MM.1S (cell line): ENCODE data around the gene EMX1.
A peak's percentile ranks its signal among the peaks of the same experiment; 100 is the strongest.

Source experiments
- DNase-seq: peaks from one replicate; pipeline ENCODE4 v3.0.0-alpha.2; 2015
- H2AFZ ChIP-seq: fragments of 300-600 bp; sonication (generic); 2 replicates; pipeline ENCODE4 v1.6.0; 2016; ENCODE audit warnings: antibody characterized with exemption, low read length
- H3F3A ChIP-seq: fragments of 300-600 bp; sonication (generic); 2 replicates; pipeline ENCODE4 v1.6.1; 2016; ENCODE audit warnings: mild to moderate bottlenecking, antibody characterized with exemption, low read length, moderate library complexity, mixed read lengths; ENCODE audit not compliant: insufficient read depth
- H3K27ac ChIP-seq: fragments of 300-600 bp; sonication (generic); 2 replicates; pipeline ENCODE4 v1.5.1; 2016; ENCODE audit warnings: mild to moderate bottlenecking, low read length
- H3K27me3 ChIP-seq: fragments of 300-600 bp; sonication (generic); replicated peaks from 2 replicates; pipeline ENCODE4 v1.6.0; 2016; ENCODE audit warnings: low read length; ENCODE audit not compliant: insufficient read depth
- H3K36me3 ChIP-seq: fragments of 300-600 bp; sonication (generic); replicated peaks from 2 replicates; pipeline ENCODE4 v1.6.1; 2016; ENCODE audit warnings: mild to moderate bottlenecking, low read length, mixed read lengths; ENCODE audit not compliant: insufficient read depth
- H3K4me1 ChIP-seq: fragments of 300-600 bp; sonication (generic); 2 replicates; pipeline ENCODE4 v1.6.1; 2016; ENCODE audit warnings: low read length, mixed read lengths
- H3K4me2 ChIP-seq: fragments of 300-600 bp; sonication (generic); 2 replicates; pipeline ENCODE4 v1.6.0; 2016; ENCODE audit warnings: low read depth, low read length
- H3K4me3 ChIP-seq: fragments of 300-600 bp; sonication (generic); 2 replicates; pipeline ENCODE4 v1.5.1; 2016; ENCODE audit warnings: low read length, mixed read lengths
- H3K79me2 ChIP-seq: fragments of 300-600 bp; sonication (generic); 2 replicates; pipeline ENCODE4 v1.6.1; 2016; ENCODE audit warnings: mixed run types, low read length, mixed read lengths
- H3K9ac ChIP-seq: fragments of 300-600 bp; sonication (generic); 2 replicates; pipeline ENCODE4 v1.6.1; 2016; ENCODE audit warnings: low read length, mixed read lengths
- H3K9me2 ChIP-seq: fragments of 300-600 bp; sonication (generic); replicated peaks from 2 replicates; pipeline ENCODE4 v1.6.1; 2016; ENCODE audit warnings: mild to moderate bottlenecking, low read length, mixed read lengths; ENCODE audit not compliant: insufficient read depth
- H3K9me3 ChIP-seq: fragments of 300-600 bp; sonication (generic); replicated peaks from 2 replicates; pipeline ENCODE4 v1.6.1; 2016; ENCODE audit warnings: mild to moderate bottlenecking, low read length, mixed read lengths; ENCODE audit not compliant: insufficient read depth
- H4K20me1 ChIP-seq: fragments of 300-600 bp; sonication (generic); 2 replicates; pipeline ENCODE4 v1.6.1; 2016; ENCODE audit warnings: mild to moderate bottlenecking, low read length, moderate library complexity, mixed read lengths; ENCODE audit not compliant: insufficient read depth
- CTCF ChIP-seq: fragments of 300-600 bp; sonication (generic); IDR thresholded peaks from 2 replicates; pipeline ENCODE4 v1.5.1; 2016; ENCODE audit warnings: antibody characterized with exemption, low read length, mixed read lengths
- EZH2 ChIP-seq: fragments of 300-600 bp; sonication (generic); optimal IDR thresholded peaks from 2 replicates; pipeline ENCODE3; 2017; ENCODE audit warnings: low read depth, mild to moderate bottlenecking, antibody characterized with exemption, low read length, mixed read lengths
- EZH2phosphoT487 ChIP-seq: fragments of 300-600 bp; sonication (generic); IDR thresholded peaks from 2 replicates; pipeline ENCODE4 v1.6.1; 2018; ENCODE audit warnings: antibody characterized with exemption, low read length

The EMX1 gene

GRCh38 chr2:72934683-72935610, 17.6 kb downstream of the EMX1 start:
- Histone ChIP-seq H3K27ac (no peak overlapping the region), H3K4me3 (no peak overlapping the region), H3K27me3 (no peaks in the 10 kb centered on the region), H2AFZ (no peak overlapping the region), H3K9me3 (no peaks in the 10 kb centered on the region), H4K20me1 (no peaks in the 10 kb centered on the region), H3K9ac (no peak overlapping the region), H3K79me2 (no peaks in the 10 kb centered on the region), H3F3A (no peaks in the 10 kb centered on the region), H3K9me2 (no peaks in the 10 kb centered on the region), H3K36me3 (no peaks in the 10 kb centered on the region), H3K4me1 (no peaks in the 10 kb centered on the region), H3K4me2 (no peak overlapping the region)
- TF ChIP-seq CTCF (peak; percentile 56), EZH2 (no peak)
- peak; percentile 46 for DNase-seq

GRCh38 chr2:72935611-72935957, 18.3 kb downstream of the EMX1 start:
- Histone ChIP-seq H3K4me1 (no peaks in the 10 kb centered on the region), H3K9me3 (no peaks in the 10 kb centered on the region), H4K20me1 (no peaks in the 10 kb centered on the region), H3K9me2 (no peaks in the 10 kb centered on the region), H3K9ac (no peak overlapping the region), H3K4me3 (no peak overlapping the region), H2AFZ (no peak overlapping the region), H3K27ac (no peak overlapping the region), H3F3A (no peaks in the 10 kb centered on the region), H3K36me3 (no peaks in the 10 kb centered on the region), H3K4me2 (no peak overlapping the region), H3K27me3 (no peaks in the 10 kb centered on the region), H3K79me2 (no peaks in the 10 kb centered on the region)
- no peak for DNase-seq
- TF ChIP-seq EZH2 = no peak
- no peak for TF ChIP-seq EZH2phosphoT487
- TF ChIP-seq CTCF = no peak

DNA sequence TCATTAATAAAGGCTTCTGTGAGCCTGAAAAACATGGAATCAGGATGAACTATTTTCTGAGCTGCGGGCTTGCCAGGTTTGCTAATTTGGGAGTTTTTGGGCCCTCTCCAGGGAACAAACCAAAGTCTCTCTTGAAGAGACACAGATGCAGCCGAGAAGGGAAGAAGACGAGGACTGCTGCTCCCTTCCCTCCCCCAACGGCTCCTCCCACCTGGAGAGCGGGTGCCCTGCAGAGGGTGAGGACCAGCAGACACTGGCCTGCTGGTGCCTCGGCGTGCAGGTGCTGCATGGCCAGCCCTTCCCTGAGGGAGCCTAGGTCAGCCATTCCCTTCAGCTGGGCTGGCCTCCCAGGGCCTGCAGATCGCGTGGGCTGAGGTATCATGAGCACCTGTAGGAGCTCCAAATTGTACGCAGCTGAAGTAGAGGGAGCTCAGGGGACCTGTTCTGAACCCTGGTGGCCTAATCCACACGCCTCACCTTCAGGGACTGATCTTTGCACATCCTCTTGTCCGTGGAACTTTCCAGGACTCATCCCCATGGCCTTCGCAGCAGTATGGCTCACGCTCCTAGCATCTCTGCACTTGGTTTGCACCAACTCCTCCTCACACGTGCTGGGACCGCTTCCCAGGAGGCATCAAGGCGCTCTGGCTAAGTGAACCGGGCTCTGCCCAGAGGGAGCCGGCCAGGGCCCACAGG, 19.5 kb downstream of the EMX1 start:
- Histone ChIP-seq H3K4me2 (no peak overlapping the region), H3K27ac (no peak overlapping the region), H3K27me3 (no peaks in the 10 kb centered on the region), H3K4me1 (no peaks in the 10 kb centered on the region), H2AFZ (no peak overlapping the region), H3K4me3 (no peak overlapping the region), H3K36me3 (no peaks in the 10 kb centered on the region), H3K9me2 (no peaks in the 10 kb centered on the region), H3K9me3 (no peaks in the 10 kb centered on the region), H4K20me1 (no peaks in the 10 kb centered on the region), H3K9ac (no peak overlapping the region), H3F3A (no peaks in the 10 kb centered on the region), H3K79me2 (no peaks in the 10 kb centered on the region)
- TF ChIP-seq EZH2 = no peak
- no peak for DNase-seq

DNA sequence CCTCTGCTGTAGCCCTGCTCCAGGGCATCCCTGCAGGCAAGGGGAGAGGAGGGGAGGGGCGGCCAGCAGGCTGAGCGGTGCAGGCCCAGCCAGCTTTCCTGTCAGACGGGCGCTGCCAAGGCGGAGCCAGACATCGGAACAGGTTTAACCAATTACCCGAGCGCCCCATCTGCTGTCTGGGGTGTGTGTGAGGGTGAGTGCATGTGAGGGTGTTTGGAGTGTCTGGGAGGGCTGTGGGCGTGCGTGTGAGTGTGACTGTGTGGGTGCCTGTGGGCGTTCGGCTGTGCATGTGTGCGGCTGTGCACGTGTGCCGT, 20.0 kb downstream of the EMX1 start:
- Histone ChIP-seq H3K27me3 (no peaks in the 10 kb centered on the region), H3K9me3 (no peaks in the 10 kb centered on the region), H3K4me3 (no peak overlapping the region), H3K79me2 (no peaks in the 10 kb centered on the region), H3K27ac (no peak overlapping the region), H3K4me2 (no peak overlapping the region), H2AFZ (no peak overlapping the region), H3F3A (no peaks in the 10 kb centered on the region), H3K4me1 (no peaks in the 10 kb centered on the region), H3K9me2 (no peaks in the 10 kb centered on the region), H4K20me1 (no peaks in the 10 kb centered on the region), H3K36me3 (no peaks in the 10 kb centered on the region), H3K9ac (no peak overlapping the region)
- DNase-seq = no peak
- TF ChIP-seq EZH2 (no peak), CTCF (no peak), EZH2phosphoT487 (no peak)
